C4-2B (cell line): ENCODE results near the gene GLE1.

Source experiments
- CTCF ChIP-seq: fragments of 450-650 bp; conservative IDR thresholded peaks from 2 replicates; pipeline ENCODE4 v1.5.1; 2017; ENCODE audit warnings: mild to moderate bottlenecking
- ZFX ChIP-seq: fragments of 450-650 bp; IDR thresholded peaks from 2 replicates; pipeline ENCODE4 v1.6.1; 2017

GRCh38 chr9:128568470-128569078 is 64.1 kb downstream of the GLE1 start:
- TF ChIP-seq CTCF (no peak), ZFX (no peak)
